ENCODE measurements around the gene TMEM45B.
"Not testable (repeated sequence)": the region's sequence is repeated elsewhere in the genome, so short reads cannot be mapped to it uniquely, and the experiment has no call there.

The TMEM45B gene

GRCh38 chr11:129808241-129808640 lies 7.4 kb upstream of the TMEM45B start:
- DNase-seq (ENCODE audit: low read depth in 3 of 3): not testable (repeated sequence)

- DNase-seq (ENCODE audit: low read depth in 3 of 3): no peak
Measured at GRCh38 chr11:129813231-129813791, 2.3 kb upstream of the TMEM45B start.

- peak; percentile 48 to 75 (median 52) for DNase-seq (ENCODE audit: low read depth in 3 of 3)
Measured at GRCh38 chr11:129814244-129815014, 1.2 kb upstream of the TMEM45B start.

GRCh38 chr11:129817534-129818051 lies 1.9 kb downstream of the TMEM45B start:
- DNase-seq (ENCODE audit: low read depth in 3 of 3): no peak

- DNase-seq (ENCODE audit: low read depth in 3 of 3): not testable (repeated sequence)
Measured at GRCh38 chr11:129818236-129818635, 2.6 kb downstream of the TMEM45B start.

GRCh38 chr11:129819237-129819636 lies 3.6 kb downstream of the TMEM45B start:
- DNase-seq (ENCODE audit: low read depth in 3 of 3): no peak

GRCh38 chr11:129820228-129820627 lies 4.6 kb downstream of the TMEM45B start:
- DNase-seq (ENCODE audit: low read depth in 3 of 3): not testable (repeated sequence)

- not testable (repeated sequence) for DNase-seq (ENCODE audit: low read depth in 3 of 3)
Measured at GRCh38 chr11:129823281-129823680, 7.6 kb downstream of the TMEM45B start.

GRCh38 chr11:129823799-129824198 lies 8.2 kb downstream of the TMEM45B start:
- DNase-seq (ENCODE audit: low read depth in 3 of 3): not testable (repeated sequence)

- no peak for DNase-seq (ENCODE audit: low read depth in 3 of 3)
Measured at GRCh38 chr11:129825380-129825779, 9.7 kb downstream of the TMEM45B start.

- no peak for DNase-seq (ENCODE audit: low read depth in 3 of 3)
Measured at GRCh38 chr11:129828301-129828836, 12.7 kb downstream of the TMEM45B start.

- not testable (repeated sequence) for DNase-seq (ENCODE audit: low read depth in 3 of 3)
Measured at GRCh38 chr11:129829497-129829896, 13.8 kb downstream of the TMEM45B start.

GRCh38 chr11:129831227-129831626 lies 15.6 kb downstream of the TMEM45B start:
- DNase-seq (ENCODE audit: low read depth in 3 of 3): not testable (repeated sequence)

GRCh38 chr11:129833260-129833659 lies 17.6 kb downstream of the TMEM45B start:
- not testable (repeated sequence) for DNase-seq (ENCODE audit: low read depth in 3 of 3)

- not testable (repeated sequence) for DNase-seq (ENCODE audit: low read depth in 3 of 3)
Measured at GRCh38 chr11:129836423-129836891, 20.8 kb downstream of the TMEM45B start.

- no peak for DNase-seq (ENCODE audit: low read depth in 3 of 3)
Measured at GRCh38 chr11:129836979-129837378, 21.3 kb downstream of the TMEM45B start.

- DNase-seq (ENCODE audit: low read depth in 3 of 3): no peak
Measured at GRCh38 chr11:129840236-129840635, 24.6 kb downstream of the TMEM45B start.

- no peak for DNase-seq (ENCODE audit: low read depth in 3 of 3)
Measured at GRCh38 chr11:129842138-129842537, 26.5 kb downstream of the TMEM45B start.

- no peak for DNase-seq (ENCODE audit: low read depth in 3 of 3)
Measured at GRCh38 chr11:129846508-129847335, 31.1 kb downstream of the TMEM45B start.

- DNase-seq (ENCODE audit: low read depth in 3 of 3): not testable (repeated sequence)
Measured at GRCh38 chr11:129847361-129847760, 31.7 kb downstream of the TMEM45B start.

- DNase-seq (ENCODE audit: low read depth in 3 of 3): no peak
Measured at GRCh38 chr11:129849447-129850130, 33.9 kb downstream of the TMEM45B start.
